Skeletal muscle tissue (tissue), 4 donors: ENCODE measurements around the gene KLHL2. TPM values are rescaled to one million over a fixed set of nuclear protein-coding genes. Genes with fewer than 3 reads are reported as not detected.
"Not testable (repeated sequence)": the region's sequence is repeated elsewhere in the genome, so short reads cannot be mapped to it uniquely, and the experiment has no call there.

ENCODE experiments used
- H3K27ac ChIP-seq: one replicate; pipeline ENCODE4 v1.7.0; 2013; ENCODE audit warnings: mild to moderate bottlenecking, low read depth, low read length, inconsistent platforms
- H3K27me3 ChIP-seq, 3 donors: one replicate each; pipeline ENCODE4 v1.7.0; 2013; ENCODE audit warnings: low read length in 3 of 3; ENCODE audit not compliant: control insufficient read depth in 3 of 3, insufficient read depth in 3 of 3
- H3K36me3 ChIP-seq, 3 donors: one replicate each; pipeline ENCODE4 v1.7.0; 2013; ENCODE audit warnings: low read length in 3 of 3; ENCODE audit not compliant: control insufficient read depth in 3 of 3, insufficient read depth in 3 of 3
- H3K4me1 ChIP-seq, 3 donors: one replicate each; pipeline ENCODE4 v1.7.0; 2013; ENCODE audit warnings: low read length in 3 of 3, mild to moderate bottlenecking in 3 of 3; ENCODE audit not compliant: control insufficient read depth in 3 of 3, insufficient read depth in 3 of 3
- H3K4me3 ChIP-seq, 3 donors: one replicate each; pipeline ENCODE4 v1.7.0; 2013; ENCODE audit warnings: low read length in 3 of 3
- H3K9ac ChIP-seq, 3 donors: one replicate each; pipeline ENCODE4 v1.7.0; 2013; ENCODE audit warnings: low read length in 3 of 3, mild to moderate bottlenecking in 3 of 3, moderate library complexity in 2 of 3, low read depth in 1 of 3
- H3K9me3 ChIP-seq, 3 donors: one replicate each; pipeline ENCODE4 v1.7.0; 2013; ENCODE audit warnings: low read length in 3 of 3; ENCODE audit not compliant: control insufficient read depth in 3 of 3
- total RNA-seq: library from RNA; depleted of rRNA; stranded (reverse); fragments of >200 nt; gene quantifications from one replicate; pipeline ENCODE4 v1.2.3, GENCODE V29; 2014
- donor health status: Osteomylitis.

The KLHL2 gene
- total RNA-seq, 1 donor from 2014 or later = 5.2 TPM

DNA sequence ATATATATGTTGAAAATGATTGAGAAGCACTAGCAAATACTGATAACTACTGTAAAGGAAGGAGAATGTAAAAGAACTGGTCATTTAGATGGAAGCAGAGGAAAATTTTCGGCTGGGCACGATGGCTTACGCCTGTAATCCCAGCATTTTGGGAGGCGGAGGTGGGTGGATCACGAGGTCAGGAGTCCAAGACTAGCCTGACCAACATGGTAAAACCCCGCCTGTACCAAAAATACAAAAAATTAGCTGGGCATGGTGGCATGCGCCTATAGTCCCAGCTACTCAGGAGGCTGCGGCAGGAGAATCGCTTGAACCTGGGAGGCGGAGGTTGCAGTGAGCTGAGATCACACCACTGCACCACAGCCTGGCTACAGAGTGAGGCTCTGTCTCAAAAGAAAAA, 22.4 kb upstream of the KLHL2 start:
- H3K36me3 ChIP-seq, H3K9ac ChIP-seq, H3K27ac ChIP-seq: not testable (repeated sequence)

DNA sequence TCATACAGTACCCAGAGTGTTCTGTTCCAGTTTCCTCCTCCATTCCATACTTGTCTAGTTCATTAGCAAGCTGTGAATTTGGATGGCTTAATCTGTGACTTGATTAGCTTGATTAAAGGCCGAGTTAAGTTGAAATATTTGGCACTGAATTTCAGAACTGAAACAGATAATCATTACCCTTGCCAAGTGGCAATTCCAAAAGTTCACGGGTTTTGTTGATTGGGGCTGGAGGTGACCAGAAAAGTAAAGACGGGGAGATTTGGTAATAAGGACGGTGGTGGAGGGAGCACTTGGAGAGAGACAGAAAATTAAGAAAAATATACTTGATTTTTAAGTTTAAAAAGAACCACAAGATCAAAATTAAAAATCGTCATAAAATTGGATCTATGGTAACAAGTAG, 21.9 kb upstream of the KLHL2 start:
- Histone ChIP-seq H3K4me3 (no peak overlapping the region), H3K27ac (no peak overlapping the region), H3K27me3 (no peaks in the 10 kb centered on the region), H3K9me3 (no peaks in the 10 kb centered on the region), H3K4me1 (no peaks in the 10 kb centered on the region), H3K9ac (no peak overlapping the region), H3K36me3 (no peaks in the 10 kb centered on the region)

More for the DNA sequence above, 22.4 kb upstream of the KLHL2 start:
- H3K9me3 ChIP-seq, H3K27me3 ChIP-seq, H3K4me3 ChIP-seq, H3K4me1 ChIP-seq: not testable (repeated sequence)

DNA sequence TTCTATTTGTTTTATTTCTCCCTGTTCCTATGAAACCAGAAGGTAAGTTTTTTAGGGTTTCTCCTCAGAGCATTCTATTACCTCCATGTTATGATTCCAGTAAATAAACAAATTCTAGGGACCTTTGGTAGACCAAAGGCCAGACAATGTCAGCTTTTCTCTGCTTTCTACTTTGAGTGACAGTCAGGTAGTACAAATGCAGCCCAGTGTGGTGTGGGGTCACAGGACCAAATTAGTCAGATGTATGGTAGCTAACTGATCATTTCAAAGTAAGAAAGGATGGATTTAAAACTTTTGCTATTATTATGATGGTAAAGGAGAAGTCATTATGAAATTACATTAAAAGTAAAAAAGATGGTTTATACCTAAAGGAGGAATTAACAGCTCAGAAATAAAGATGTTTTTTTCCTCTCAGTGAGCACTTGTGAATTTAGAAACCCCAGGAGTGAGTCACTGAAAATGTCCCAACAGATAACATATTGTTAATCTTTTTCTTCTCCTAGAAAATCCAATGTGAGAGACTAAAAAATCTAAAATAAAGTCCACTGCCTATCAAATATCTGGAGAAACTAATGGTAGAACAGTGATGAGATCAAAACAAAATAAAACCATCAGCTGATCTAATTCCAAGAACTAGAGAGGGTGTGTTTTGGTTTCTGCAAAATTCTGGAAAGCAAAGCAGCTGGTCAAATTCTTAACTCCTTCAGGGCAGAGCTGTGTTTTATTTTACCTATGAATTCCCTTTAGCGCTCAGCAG, 16.6 kb upstream of the KLHL2 start:
- H3K27ac ChIP-seq = no peak overlapping the region
- no peaks in the 10 kb centered on the region for H3K36me3 ChIP-seq
- no peak overlapping the region for H3K9ac ChIP-seq
- no peak overlapping the region for H3K4me3 ChIP-seq
- no peaks in the 10 kb centered on the region for H3K4me1 ChIP-seq
- H3K27me3 ChIP-seq = no peaks in the 10 kb centered on the region
- H3K9me3 ChIP-seq = no peaks in the 10 kb centered on the region

DNA sequence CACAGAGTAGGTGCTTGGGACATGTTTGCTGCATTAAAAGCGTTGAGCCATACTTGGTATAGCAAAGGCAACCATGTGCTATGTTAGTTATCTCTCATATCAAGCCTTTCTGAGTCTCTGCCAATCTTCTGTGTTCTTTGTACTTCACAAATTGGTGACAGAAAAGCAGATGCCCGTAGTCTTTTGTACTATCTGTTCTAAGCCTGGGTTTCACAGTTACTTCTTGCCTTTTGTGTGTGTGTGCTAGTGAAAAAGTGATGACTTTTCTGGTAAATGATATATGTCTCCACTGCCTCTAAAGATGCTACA, 16.1 kb upstream of the KLHL2 start:
- no peak overlapping the region for H3K4me3 ChIP-seq
- no peaks in the 10 kb centered on the region for H3K27me3 ChIP-seq
- no peaks in the 10 kb centered on the region for H3K36me3 ChIP-seq
- H3K9me3 ChIP-seq = no peaks in the 10 kb centered on the region
- no peak overlapping the region for H3K27ac ChIP-seq
- no peak overlapping the region for H3K9ac ChIP-seq
- no peaks in the 10 kb centered on the region for H3K4me1 ChIP-seq

DNA sequence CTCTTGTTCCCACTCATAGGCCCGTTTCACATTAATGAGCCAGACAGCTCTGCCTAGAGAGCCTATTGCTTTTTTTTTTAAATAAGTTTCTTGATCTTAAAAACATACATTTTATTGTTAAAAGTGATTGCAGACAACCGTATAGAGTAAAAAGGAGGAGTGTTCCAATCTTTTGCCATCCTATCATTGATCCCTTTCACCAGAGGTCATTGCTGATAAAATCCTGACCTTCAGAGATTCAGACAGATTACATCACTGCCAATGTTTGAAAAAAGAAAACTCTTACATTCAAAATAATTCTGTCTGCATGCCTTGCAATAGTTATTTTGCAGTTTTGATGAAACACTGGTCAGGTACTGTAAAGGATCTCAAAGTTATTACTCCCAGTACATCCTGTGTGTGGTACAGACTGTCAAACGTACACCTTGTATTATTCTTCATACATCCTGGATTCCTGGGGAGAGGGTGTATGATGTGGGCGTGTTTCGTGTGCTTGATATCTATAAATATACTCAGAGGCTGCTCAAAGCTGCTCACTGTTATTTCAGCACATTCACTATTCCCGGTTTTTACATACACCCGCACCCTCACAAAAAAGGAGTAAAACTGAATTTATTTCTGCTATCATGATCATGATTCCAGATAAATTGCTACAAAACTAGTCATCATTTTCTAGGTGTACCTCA, 15.4 kb upstream of the KLHL2 start:
- Histone ChIP-seq H3K27me3 (no peaks in the 10 kb centered on the region), H3K9ac (no peak overlapping the region), H3K36me3 (no peaks in the 10 kb centered on the region), H3K9me3 (no peaks in the 10 kb centered on the region), H3K4me3 (no peak overlapping the region), H3K4me1 (no peaks in the 10 kb centered on the region), H3K27ac (no peak overlapping the region)

DNA sequence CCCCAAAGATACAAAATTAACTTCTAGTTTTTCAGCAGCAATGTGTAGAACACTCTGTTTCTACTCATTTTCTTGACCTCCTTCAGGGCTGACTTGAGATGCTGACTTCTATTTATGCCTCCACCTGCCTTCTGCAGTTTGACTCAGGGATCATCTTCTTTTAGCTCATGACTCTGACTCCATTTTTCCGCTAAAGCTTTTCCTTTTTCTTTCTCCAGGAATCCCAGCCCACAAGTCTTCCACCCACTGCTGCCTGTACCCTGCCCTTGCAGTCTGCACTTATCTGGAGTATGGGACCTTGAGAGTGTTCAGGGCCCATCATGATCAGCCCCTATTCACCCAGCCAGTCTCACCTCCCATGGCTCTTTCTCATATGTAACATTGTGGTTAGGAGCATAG, 14.9 kb upstream of the KLHL2 start:
- no peaks in the 10 kb centered on the region for H3K36me3 ChIP-seq
- H3K27me3 ChIP-seq = no peaks in the 10 kb centered on the region
- H3K4me1 ChIP-seq = no peaks in the 10 kb centered on the region
- H3K27ac ChIP-seq = no peak overlapping the region
- no peak overlapping the region for H3K4me3 ChIP-seq
- no peak overlapping the region for H3K9ac ChIP-seq
- no peaks in the 10 kb centered on the region for H3K9me3 ChIP-seq

DNA sequence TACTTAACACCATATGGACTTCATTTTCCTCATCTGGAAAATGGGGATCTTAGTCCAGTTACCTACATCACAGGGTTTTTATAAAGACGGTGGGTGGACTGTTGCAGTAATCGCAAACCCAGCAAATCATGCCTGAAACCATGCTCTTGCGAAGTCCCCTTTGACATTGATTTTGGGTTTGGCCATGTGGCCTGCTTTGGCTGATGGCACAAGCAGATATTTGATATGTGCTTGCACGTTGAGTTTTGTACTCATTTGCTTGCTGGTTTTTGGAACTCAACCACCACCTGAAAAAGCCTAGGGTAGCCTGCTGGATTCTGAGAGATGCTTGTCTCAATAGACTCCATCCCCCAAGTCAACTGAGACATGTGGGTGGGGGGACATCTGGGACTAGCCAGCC, 14.4 kb upstream of the KLHL2 start:
- H3K9me3 ChIP-seq = no peaks in the 10 kb centered on the region
- no peaks in the 10 kb centered on the region for H3K36me3 ChIP-seq
- no peak overlapping the region for H3K9ac ChIP-seq
- no peak overlapping the region for H3K27ac ChIP-seq
- no peak overlapping the region for H3K4me3 ChIP-seq
- no peaks in the 10 kb centered on the region for H3K27me3 ChIP-seq
- H3K4me1 ChIP-seq = no peaks in the 10 kb centered on the region

DNA sequence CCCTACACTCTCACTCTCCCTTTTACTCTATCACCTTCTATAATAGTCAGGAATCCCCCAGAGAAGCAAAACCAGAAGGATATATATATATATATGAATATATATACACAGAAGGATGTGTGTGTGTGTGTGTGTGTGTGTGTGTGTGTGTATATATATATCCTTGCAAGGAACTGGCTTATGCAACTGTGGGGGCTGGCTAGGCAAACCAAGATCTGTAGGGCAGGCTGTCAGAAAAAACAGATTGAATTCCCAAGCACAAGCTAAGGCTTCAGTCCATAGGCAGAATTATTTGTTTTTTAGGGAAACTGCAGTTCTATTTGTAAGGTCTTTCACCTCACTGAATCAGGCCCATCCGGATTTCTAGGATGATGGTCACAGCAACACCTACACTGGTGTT, 13.0 kb upstream of the KLHL2 start:
- no peaks in the 10 kb centered on the region for H3K27me3 ChIP-seq
- no peak overlapping the region for H3K4me3 ChIP-seq
- no peak overlapping the region for H3K9ac ChIP-seq
- no peak overlapping the region for H3K27ac ChIP-seq
- H3K9me3 ChIP-seq = no peaks in the 10 kb centered on the region
- H3K36me3 ChIP-seq = no peaks in the 10 kb centered on the region
- H3K4me1 ChIP-seq = no peaks in the 10 kb centered on the region

DNA sequence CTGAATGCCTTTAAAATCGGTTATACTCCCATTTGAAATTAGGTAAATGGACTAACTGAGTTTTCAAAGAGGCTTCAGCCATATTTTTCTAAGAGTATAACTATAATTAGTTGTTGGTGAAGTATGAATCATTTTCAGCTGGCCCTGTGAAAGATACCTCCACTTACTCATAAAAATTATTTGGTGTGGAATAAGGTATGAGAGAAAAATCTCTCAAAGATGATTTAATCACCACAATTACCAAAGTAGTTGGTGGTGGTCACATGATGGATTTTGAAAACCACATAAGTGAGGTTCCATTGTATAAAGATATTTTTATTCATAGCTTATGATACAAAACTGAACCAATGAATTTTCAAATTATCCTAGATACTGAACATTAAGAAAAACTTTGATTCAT, 9.0 kb upstream of the KLHL2 start:
- Histone ChIP-seq H3K36me3 (no peaks in the 10 kb centered on the region), H3K9me3 (no peaks in the 10 kb centered on the region)

DNA sequence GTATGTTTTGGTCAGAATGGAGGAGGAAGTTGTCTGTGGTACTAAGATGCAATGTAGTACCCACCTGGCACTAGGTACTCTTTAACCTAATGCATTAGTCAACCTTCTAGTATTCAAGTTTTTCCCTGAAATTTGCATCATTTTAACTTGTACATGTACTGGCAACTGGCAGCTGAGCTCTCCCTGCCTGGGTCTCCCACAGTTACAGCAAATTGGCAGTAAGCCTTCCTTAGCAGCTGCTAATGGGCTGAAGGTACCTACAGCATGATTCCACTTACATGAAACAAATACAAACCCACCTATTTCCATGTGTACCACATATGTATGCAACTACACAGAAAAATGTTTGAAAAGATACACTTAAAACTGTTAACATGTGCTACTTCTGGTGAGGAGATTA, 8.1 kb upstream of the KLHL2 start:
- Histone ChIP-seq H3K27ac (no peak overlapping the region), H3K9ac (no peak overlapping the region), H3K4me1 (no peaks in the 10 kb centered on the region), H3K4me3 (no peak overlapping the region), H3K9me3 (no peaks in the 10 kb centered on the region), H3K36me3 (no peaks in the 10 kb centered on the region), H3K27me3 (no peaks in the 10 kb centered on the region)

More for the DNA sequence above, 9.0 kb upstream of the KLHL2 start:
- no peak overlapping the region for H3K9ac ChIP-seq
- H3K4me3 ChIP-seq = no peak overlapping the region
- H3K27me3 ChIP-seq = no peaks in the 10 kb centered on the region
- no peak overlapping the region for H3K27ac ChIP-seq
- no peaks in the 10 kb centered on the region for H3K4me1 ChIP-seq
